ENCODE data around the gene MS4A10.

DNA sequence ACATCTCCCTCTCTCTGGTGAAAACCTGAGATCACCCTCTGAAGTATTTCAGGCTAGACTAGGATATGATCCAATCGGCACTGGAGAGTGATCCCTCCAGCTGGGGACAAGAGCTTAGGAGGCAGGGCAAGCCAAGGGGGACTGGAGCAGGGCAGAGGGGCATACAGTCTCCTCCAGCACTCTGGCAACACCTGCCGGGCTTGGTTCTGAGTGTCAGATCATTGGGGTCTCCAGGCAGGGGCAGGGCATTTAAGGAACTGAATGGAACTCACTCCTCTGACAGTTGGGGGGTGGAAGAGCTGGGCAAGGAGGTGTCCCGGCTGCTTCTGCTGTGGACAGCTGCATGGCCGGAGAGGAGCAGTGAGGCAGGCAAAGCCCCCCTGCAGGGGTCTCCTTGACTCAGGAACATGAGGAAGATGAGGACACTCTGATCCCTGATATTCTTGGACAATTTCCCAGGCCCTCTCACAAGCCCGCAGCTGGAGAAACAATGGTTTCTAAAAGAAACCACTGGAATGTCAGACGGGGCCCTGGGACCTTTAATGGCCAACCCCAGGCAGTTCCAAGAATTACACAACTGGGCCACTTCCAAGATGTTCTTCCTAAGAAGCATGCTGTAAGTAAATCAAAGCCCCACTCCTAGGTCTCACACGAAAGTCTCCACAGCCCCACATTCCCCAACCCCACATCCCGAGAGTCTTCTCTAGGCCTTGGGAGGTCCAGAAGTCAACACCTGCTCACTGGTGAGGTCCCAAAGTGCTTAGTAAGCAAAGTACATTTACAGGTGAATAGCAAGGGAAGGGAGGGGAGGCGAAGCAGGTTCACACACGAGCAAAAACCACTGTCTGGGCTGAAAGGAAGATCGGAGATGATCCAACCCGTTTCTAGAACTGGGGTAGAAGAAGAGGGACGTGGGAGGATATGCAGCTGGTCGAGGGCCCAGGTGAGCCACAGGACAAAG is 55.6 kb downstream of the MS4A10 start:
- TF ChIP-seq RAD21 (IDR thresholded peaks at IDR 0.05 in 1 of 2, conservative IDR thresholded peaks at IDR 0.05 in 1 of 2; ENCODE audit: low read depth in 2 of 2, low read length in 2 of 2) (no peak), BACH1 (IDR thresholded peaks at IDR 0.05; ENCODE audit: low read length) (no peak), CTCF (IDR thresholded peaks at IDR 0.05; ENCODE audit: control extremely low read depth in 1 of 3, insufficient read depth in 1 of 3, low read depth in 1 of 3, low read length in 3 of 3) (no peak), EZH2 (IDR thresholded peaks at IDR 0.05; ENCODE audit: low read depth, low read length, severe bottlenecking) (no peak), KDM5A (IDR thresholded peaks at IDR 0.05; ENCODE audit: low read length) (no peak), CEBPB (IDR thresholded peaks at IDR 0.05; ENCODE audit: low read depth, low read length) (no peak), POLR2A (IDR thresholded peaks at IDR 0.05; ENCODE audit: control extremely low read depth in 1 of 2, low read depth in 2 of 2, low read length in 2 of 2) (no peak), EP300 (IDR thresholded peaks at IDR 0.05; ENCODE audit: borderline replicate concordance in 1 of 2, low read depth in 2 of 2, low read length in 2 of 2) (no peak), CHD2 (IDR thresholded peaks at IDR 0.05; ENCODE audit: low read length) (no peak), TEAD4 (IDR thresholded peaks at IDR 0.05; ENCODE audit: low read depth, low read length) (no peak), POLR2AphosphoS5 (IDR thresholded peaks at IDR 0.05; ENCODE audit: low read depth, low read length) (no peak), ATF3 (IDR thresholded peaks at IDR 0.05; ENCODE audit: insufficient read depth, low read depth, low read length) (no peak), GABPA (IDR thresholded peaks at IDR 0.05; ENCODE audit: borderline replicate concordance, insufficient read depth, low read length) (no peak), SRF (IDR thresholded peaks at IDR 0.05; ENCODE audit: low read depth, low read length) (no peak)

All from H1 (cell line).